GM18508 (cell line): ENCODE measurements around the gene TPX2.
"Not testable (repeated sequence)": the region's sequence is repeated elsewhere in the genome, so short reads cannot be mapped to it uniquely, and the experiment has no call there.

ENCODE experiments used
- ATAC-seq: cut with Tn5 transposase; IDR thresholded peaks from one replicate; pipeline ENCODE4 v1.9.1; 2021; ENCODE audit warnings: moderate number of reproducible peaks; ENCODE audit not compliant: insufficient read depth, unreplicated experiment

TPX2 gene

DNA sequence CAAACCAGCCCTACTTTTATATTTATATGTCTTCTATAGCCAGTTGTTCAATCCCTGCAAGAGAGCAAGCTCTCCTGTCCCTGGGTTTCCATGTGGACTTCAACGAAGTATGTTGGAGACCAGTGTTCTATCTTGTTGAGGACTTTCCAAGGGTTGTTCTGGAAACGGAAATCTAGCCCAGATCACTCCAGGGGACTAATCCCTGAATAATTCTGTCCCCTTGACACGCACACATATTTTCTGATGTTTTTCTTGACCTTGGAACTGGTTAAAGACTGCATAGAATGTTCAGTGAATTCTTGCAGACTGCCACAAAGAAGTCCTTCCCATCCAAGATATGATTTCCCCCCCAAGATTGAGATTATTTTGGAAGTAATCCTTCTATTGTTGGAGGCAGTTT, 70.6 kb downstream of the TPX2 start:
- no peak for ATAC-seq

GRCh38 chr20:31811198-31811597, 72.1 kb downstream of the TPX2 start:
- ATAC-seq: no peak

DNA sequence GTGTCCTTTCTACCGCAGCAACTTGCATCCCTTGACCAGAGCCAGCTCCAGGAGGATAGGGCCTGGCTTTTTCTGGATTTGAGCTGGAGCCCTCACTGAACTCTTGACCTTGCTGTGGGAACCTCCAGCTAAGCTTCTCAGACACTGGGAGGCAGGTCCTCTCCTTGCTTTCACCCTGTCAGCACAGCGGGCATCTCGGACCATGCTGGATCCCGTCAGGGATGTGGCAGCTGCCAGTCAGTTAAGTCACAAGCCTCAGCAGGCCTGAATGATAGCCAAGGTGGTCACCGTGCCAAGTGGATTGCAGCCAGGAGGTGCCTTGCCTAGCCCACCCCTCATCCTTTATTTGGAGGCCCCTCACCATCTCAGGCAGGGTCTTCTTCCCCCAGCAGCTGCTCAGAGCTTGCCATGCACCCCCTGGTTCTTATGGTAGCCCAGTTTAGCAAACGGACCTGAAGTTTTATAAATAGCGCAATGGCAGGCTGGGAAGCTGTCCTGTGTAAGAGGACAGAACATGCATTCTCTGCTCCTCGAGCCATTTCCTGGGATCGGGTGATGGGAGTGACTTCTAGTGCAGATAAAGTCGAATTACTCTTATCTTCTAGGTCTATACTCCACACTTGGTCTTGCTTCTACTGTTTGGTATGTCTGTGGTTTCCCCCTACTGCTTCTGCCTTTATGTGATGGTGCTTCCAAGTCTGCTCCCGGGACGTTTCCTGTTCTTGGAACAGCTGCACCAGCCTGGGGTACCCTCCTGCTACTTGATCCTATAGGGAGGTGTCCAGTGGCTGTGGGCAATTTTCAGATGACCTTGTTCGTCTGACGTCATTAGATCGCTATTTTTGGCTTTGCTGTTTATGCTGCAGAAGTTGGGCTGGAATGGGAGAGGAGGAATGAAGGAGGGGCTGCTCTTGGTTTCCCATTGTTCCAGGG, 73.0 kb downstream of the TPX2 start:
- no peak for ATAC-seq

- ATAC-seq: no peak
Measured at GRCh38 chr20:31813611-31814010, 74.5 kb downstream of the TPX2 start.

DNA sequence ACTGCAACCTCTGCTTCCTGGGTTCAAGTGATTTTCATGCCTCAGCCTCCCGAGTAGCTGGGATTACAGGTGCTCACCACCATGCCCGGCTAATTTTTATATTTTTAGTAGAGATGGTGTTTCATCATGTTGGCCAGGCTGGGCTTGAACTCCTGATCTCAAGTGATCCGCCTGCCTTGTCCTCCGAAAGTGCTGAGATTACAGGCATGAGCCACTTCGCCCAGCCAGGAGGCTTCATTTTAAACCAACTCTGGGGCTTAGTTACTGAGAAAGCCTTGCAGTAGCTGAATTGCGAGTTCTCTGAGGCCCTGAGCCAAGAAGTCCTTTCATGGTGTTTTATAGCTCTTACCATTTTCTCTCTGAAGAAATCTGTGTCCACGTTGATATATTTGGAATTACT, 75.1 kb downstream of the TPX2 start:
- ATAC-seq: not testable (repeated sequence)

DNA sequence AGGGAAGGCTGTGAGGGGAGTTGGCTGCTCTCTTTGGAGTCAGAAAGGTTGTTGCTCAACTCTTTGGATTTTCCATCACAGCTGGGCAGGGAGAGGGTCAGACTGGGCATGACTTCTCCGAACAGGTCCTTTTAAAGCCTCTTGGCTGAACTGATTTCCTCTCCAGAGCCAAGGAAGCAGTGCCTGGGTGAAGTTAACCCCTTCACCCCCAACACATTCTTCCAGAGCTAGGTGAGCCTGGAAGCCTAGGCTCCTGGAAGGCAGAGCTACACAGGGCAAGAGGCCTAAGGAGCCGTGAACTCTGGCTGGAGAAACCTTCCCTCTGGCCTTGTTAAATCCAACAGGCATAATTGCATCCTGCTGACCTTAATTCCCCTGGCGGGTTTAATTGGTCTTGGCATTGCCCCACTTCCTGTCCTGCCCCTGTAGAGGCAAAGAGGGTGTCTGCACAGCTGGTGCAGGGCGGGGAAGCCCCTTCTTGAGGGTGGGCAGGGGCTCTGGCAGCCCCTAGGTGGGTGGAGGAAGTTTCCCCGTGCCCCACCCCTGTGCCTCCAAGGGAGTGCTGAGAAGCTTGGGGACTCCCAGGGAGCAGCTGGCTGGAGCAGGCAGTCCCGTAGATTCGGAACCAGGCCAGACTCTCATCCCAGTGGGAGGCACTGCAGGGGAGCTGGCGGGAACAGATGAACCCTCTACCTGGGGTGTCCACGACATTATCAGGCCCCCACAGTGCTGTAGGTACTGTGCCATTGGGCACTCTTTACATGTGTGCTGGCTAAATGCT, 76.5 kb downstream of the TPX2 start:
- no peak for ATAC-seq

DNA sequence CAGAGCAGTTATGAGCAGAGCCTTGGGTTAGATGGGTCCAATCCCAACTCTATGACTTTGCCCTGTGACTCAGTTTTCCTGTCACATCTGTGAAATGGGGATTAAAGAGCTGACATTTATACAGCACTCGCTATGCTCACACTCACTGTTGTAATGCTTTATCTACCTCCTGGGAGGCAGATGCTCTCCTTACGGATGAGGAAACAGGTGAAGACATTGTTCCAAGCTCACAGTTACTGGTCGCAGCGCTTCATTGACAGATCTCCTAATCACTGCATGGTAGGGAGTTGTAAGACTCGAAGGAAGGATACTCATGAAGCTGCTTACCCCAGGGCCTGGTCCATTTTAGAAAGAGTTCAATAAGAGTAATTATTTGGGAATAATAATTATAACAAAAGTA, 77.1 kb downstream of the TPX2 start:
- no peak for ATAC-seq

DNA sequence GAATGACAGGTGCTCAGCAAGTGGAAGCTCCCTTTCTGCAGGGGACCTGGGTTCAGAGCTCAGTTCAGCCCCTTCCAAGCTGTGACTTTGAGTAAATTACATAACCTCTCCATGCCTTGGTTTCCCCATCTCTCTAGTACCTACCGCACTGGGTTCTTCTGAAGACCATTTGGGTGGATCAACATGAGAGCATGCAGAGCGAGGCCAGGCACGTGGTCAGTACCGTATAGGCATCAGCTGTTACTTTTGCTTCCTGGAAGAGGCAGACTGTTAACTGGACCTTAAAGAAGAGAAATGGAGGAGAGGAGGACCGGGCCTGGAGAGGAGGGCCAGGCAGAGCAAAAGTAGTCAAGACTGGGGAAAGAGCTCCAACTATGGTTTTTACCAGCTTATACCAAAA, 78.4 kb downstream of the TPX2 start:
- no peak for ATAC-seq

GRCh38 chr20:31818376-31818908, 79.4 kb downstream of the TPX2 start:
- no peak for ATAC-seq

DNA sequence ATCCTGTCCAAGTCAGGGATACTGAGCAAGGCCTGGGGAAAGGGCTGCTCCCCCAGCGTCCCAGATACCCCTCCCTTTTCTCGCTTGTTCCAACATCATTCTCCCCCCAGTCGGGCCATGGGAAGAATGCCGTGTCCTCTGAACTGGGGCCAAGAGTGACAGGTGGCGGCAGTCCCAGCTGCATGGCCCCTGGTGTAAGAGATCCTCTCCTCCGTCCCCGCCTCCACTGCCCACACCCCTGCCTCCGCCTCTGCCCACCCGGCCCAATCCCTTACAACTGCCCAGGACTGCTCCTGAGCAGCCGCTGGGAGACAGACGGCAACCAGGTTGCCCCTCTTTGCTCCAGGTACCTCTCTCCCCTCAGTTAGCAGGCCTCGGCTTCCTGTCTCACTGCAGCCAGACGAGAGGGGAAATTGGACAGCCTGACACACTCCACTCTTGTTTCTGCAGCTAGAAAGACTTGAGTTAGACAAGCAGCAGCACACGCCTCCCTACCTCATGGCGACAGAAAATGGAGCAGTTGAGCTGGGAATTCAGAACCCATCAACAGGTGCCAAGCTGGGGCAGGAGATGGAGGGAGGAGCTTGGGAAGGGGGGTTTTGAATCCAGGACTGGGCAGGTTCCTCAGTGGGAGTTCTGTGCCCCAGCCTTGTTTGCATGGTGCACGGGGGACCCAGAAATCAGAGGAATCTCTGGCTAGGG, 80.1 kb downstream of the TPX2 start, which contains the start of gene MYLK2:
Gene MYLK2 (plus strand): TSS at position 274 of the 702 bp plus-strand sequence. CDS start 225 bp downstream, at position 499.
- ATAC-seq: no peak

DNA sequence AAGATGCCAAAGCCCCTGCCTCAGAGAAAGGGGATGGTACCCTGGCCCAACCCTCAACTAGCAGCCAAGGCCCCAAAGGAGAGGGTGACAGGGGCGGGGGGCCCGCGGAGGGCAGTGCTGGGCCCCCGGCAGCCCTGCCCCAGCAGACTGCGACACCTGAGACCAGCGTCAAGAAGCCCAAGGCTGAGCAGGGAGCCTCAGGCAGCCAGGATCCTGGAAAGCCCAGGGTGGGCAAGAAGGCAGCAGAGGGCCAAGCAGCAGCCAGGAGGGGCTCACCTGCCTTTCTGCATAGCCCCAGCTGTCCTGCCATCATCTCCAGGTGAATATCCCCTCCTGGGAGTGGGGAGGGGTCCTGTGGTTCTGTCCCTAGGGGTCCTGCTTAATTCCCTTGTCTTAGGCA, 81.1 kb downstream of the TPX2 start:
- ATAC-seq: no peak

DNA sequence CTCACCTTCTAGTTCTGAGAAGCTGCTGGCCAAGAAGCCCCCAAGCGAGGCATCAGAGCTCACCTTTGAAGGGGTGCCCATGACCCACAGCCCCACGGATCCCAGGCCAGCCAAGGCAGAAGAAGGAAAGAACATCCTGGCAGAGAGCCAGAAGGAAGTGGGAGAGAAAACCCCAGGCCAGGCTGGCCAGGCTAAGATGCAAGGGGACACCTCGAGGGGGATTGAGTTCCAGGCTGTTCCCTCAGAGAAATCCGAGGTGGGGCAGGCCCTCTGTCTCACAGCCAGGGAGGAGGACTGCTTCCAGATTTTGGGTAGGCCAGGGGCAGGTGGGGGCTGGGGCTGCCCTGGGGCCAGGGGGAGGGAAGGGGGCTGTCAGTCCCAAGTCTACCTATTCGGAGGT, 82.3 kb downstream of the TPX2 start:
- no peak for ATAC-seq

DNA sequence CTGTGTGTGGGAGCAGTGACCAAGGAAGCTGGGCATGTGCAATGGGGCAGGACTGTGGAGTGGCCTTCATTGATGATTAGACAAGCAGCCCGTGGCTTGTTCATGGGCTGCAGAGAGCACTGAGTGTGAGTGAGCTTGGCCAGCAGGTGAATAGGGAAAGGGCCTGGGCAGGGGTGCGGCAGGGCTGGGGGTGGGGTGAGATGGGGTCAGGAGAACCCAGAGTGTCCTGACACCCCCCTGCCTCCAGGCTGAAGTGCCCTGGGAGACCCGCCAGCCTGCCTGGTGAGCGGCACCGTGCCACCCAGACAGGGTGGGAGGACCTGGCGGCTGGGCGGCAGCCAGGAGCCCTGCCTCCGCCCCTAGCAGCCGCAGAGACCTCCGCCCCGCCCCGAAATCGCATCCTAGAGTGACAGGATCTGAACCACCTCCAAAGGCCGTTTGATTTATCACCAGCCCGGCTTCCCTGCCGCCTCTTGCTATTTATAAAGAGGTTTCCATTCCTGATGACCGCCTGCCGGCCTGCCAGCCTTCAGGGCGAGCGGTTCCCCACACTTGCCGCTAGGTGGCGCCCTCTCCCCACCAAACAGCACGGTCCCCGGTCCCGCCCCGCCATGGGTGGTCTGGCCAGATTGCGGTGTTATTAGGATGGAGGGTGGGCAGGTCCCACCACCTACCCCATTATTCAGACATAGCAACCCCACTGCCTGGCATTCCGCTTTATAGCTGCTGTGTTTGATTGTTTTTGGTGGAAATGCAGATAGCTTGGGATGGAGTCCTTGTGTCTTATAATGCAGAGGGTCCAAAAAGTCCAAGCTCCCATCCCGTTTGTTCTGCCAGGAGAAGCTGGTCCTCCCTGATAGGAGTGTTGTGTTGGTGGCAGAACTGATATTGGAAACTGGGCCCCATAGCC, 83.6 kb downstream of the TPX2 start:
- ATAC-seq: no peak

DNA sequence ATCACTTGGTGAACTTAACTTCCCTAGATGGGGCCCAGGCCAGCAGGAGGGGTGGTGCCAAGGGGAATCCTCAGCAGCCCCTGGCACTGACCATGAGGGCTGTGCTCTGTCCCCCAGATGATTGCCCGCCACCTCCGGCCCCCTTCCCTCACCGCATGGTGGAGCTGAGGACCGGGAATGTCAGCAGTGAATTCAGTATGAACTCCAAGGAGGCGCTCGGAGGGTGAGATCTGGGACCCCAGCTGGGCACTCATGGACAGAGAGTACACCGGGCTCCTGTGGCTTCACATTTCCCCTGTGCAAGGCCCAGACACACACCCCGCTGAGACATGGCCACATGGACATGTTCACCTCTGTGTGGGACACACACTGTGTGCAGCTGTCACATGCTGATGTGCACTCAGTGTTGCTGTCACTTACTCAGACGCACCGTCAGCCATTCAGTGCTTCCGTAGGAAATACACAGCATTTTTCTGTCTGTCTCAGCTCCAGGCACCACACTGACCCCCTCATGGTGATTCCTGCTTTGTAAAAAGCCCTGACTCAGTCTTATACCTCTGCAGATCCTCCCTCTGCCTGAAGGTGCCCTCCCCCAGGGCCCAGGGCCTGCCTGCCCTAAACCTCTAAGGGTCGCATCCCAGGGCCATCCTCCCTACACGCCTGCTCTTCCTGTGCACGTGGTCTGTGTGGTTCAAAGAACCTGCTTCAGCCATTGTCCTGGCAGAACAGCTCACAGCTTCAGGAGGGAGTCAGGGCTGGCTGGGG, 84.5 kb downstream of the TPX2 start:
- ATAC-seq: no peak

- ATAC-seq: no peak
Measured at GRCh38 chr20:31824125-31824485, 85.0 kb downstream of the TPX2 start.

DNA sequence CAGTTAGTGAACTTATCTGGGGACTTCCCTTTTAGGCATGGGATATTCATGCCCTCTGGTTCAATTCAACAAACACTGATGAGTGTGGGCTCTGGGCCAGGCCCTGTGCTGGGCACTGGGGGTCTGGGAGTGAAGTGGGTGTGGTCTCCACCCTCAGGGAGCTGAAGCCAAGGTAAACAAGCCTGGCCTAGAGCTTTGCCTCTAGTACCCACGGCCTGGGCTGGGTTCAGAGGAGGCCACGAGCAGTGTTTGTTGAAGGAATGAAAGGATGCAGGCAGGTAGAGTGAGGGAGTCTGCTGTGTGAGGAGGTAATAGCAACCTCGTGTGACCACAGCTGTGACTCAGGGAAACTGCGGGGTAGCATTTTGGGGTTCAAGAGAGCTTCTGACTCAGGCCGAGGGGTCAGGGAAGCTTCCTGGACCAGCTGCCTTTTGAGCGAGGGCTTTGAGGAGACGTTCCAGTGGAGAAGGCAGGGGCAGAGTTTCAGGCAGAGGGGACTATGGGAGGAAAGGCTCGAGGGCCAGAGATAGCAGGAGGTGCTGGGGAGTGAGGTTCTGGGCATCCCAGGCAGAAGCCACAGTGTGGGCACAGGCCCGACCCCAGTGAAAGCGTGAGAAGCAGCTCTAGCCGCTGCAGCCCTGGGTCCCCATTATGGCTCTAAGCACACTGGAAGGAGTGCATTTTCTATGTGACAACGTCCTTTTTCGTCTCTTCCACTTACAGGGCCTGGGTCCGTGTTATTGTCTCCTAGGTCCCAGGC, 85.6 kb downstream of the TPX2 start:
- no peak for ATAC-seq

- no peak for ATAC-seq
Measured at GRCh38 chr20:31826074-31826473, 87.0 kb downstream of the TPX2 start.

DNA sequence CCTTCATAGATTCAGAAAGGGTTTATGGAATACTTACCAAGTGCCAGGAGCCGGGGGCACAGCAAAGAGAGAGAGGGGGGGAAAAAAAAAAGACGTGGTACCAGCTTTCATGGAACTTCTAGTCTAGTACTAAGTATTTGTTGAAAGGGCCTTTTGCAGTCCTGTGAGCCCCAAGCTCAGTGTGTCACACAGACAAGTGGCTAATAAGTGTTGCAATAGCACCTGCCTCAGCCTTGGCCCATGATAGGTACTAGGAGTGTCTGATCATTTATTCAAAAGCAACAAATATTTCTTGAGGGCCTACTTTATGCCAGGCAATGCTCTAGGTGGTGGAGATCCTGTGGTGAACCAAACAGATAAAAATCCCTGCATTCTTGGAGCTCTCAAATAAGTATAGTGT, 88.0 kb downstream of the TPX2 start:
- no peak for ATAC-seq
